Hematopoietic multipotent progenitor cell treated with erythropoietin and hydrocortisone succinate and interleukin-3 and kit ligand, for 8 days (in vitro differentiated cells): ENCODE measurements around the gene BCAS4.

Experiments used
- DNase-seq: peaks from one replicate; pipeline ENCODE4 v3.0.0-alpha.2; 2015

The BCAS4 gene

GRCh38 chr20:50919567-50919966 is 124.7 kb downstream of the BCAS4 start:
- DNase-seq, result no peak

DNA sequence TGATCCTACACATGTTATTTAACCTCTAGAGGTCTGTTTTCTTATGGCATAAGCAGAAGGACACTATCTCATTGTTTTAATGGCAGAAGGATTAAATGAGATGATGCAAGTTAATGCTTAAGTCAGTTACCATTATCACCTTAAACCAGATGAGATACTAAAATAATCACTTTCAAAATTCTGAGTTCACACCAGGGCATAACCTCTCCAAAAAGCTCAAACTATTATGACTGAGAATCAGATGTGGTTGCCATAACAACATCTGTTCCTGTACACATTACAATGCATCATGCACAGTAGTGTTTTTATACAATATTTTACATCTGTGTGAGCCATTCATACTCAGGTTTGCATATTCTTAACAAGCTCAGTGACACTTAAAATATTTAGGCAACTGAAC is 126.1 kb downstream of the BCAS4 start:
- peak; percentile 68 for DNase-seq

DNA sequence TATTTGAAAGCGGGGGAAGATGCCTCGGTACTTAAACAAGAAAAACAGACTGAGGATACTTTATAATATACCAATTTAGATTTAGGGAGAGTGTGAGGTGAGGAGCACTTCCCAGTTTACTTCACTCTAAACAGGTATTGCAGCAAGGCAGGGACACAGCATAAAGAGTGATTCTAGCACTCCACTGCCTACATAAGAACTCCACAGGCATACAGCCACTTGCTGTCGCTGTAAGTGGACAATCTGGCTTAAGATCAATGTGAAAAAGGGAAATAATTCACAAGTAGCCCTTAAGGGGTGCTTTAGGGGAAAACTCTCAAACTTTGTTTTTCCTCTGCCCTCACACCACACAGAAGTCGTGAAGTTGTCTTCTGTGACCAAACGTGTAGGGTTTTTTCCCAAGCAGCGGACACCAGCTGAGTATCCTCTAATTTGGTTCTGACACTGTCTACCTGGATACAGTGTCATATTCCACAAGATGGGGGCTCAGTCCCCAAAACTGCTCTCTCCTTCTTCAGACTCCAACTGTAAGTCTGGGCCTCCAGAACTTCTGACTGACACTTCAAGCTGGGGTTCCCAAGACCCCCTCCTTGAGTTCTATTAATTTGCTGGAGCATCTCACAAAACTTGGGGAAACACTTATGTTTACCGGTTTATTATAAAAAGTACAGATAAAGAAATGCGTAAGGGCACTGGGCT is 127.1 kb downstream of the BCAS4 start:
- DNase-seq, result no peak

- no peak for DNase-seq
Observed at GRCh38 chr20:50924261-50924920, 129.5 kb downstream of the BCAS4 start.

DNA sequence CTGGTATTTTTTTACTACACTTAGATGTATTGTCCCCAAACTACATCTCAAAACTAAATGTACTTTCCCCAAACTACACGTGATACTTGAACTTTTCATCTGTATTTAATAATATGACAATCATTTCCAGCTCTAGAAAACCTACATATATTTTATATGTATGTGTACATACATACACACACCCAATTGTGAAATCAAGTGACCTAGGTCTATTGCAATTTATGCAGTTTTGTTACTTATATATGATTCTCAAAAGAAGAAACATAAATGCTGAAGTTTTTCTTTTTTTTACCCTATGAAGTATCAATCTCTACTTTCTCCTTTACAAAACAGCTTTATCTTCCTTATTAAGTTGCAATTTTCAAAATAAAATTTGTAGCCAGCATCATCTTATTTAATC is 131.7 kb downstream of the BCAS4 start:
- no peak for DNase-seq
